ENCODE data around the gene CD40LG.

The CD40LG gene

DNA sequence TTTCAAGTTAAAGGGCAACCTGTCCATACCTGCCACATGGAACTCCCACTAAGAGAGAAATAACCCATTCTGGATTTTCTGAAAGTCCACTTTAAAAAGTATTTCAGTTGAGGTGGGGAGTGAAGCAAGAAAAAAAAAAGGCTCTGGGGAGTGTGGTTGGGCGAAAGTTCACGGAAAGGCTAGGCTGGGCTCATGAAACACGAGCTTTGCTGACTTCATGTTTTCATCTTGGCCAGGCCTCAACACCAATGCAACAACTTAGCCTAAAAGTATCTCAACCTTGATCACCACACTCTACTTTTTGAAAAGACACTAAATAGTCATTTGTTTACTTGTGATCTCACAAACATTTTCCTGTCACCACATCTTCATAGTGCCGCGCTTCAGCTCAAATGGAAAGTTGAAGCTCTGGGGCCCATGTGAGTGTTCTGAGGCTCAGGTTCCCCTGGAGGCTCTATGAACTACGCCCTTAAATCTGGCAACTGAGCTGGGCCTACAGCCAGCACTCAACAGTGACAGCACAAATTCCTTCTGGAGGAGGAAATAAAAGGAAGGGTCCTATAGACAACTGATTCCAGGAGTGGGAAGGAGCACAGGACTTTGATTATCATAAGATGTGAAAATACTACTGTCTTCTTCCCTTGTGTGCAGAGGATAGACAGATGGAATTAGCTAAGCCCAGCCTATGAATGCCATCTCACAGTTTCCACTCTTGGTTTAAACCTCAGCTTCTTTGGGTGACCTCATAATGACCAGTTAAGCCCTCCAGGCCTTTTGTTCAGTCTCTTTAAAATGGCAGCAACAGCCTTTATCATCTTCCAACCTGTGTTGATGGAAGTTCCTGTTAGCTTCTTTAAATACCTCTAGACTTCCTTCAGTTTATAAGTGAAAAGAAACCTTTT is 5.1 kb downstream of the CD40LG start:
- peak in 1 of 2 experiments; percentile 45 for DNase-seq

DNA sequence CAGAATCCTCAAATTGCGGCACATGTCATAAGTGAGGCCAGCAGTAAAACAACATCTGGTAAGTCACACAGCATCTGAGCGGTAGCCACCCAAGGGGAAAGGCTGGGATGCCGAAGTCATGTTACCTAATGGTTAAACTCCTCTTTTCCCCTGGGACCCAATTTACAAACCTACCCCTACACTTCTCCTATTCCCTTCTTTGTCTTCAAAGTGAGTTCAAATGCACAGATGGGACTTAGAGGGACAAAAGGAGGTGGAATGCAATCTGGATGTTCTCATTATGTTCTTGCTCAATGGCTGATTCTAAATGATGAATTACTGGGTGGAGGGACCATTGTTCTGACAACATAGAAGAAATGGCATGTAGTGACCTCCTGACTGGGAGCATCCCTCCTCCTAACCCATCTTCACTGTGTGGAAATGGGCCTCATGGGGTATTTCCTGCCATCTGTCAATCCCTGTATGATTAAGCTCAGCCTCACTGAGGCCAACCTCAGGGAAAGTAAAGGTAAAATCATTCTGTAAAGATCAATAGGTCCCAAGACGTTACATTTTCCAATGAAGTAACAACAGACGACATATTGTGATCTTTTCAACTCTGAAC is 8.5 kb downstream of the CD40LG start:
- DNase-seq = no peak

DNA sequence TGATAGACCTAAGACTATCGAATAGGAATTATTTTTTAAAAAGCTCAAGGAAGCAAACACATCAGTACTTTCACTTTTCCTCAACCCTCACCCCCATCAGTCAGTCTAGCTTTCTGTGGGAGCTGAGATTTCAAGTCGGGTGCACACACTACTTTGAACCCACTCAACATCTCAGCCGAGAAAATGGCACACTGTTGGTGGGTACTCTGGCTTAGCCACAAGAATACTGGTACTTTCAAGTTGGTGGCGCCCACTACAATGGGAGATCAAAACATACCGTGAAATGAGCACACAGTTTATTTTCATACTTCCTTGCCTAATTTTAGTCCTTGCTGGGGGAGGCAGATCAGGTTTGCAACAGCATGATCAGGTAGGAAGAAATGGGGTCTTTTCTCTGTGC is 10.2 kb downstream of the CD40LG start:
- DNase-seq = no peak

DNA sequence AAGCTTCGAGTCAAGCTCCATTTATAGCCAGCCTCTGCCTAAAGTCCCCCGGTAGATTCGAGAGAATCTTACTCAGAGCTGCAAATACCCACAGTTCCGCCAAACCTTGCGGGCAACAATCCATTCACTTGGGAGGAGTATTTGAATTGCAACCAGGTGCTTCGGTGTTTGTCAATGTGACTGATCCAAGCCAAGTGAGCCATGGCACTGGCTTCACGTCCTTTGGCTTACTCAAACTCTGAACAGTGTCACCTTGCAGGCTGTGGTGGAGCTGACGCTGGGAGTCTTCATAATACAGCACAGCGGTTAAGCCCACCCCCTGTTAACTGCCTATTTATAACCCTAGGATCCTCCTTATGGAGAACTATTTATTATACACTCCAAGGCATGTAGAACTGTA is 11.2 kb downstream of the CD40LG start:
- DNase-seq = peak in 1 of 2 experiments; percentile 46

DNA sequence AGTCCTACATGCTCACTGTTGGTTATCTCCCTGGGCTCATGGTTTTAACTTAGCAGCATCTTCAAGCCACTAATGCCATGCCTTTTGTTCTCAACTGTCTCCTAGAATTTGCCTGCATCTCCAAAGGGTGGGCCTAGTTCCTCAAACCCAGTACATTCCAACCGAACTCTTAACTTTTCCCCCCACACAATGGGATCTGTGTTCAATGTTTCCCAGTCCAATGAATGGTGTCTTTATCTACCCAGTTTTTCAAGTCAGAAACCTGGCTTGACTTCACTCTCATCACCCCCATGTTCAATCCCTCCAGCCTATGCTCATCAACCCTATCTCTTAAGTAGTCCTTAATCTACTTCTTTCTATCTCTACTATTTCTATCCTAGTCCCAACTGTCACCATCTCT is 12.9 kb downstream of the CD40LG start:
- DNase-seq = no peak

DNA sequence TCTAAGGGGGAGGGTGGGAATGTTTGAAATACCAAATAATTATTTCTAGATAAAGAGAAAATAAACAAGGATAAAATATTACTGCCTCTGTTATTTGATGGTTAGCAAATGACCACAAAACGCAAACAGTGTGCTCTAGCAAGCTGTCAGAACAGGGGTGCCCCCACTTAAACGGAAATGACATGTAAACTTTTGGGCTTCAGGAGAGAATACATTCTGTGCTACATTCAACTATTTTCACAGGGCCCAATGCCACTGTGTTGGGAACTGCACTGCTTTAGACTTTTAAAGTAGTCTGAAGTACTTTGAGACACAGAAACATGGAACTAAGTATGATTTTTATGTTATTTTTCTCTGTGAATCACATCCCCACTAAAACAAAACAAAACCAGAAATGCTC is 14.1 kb downstream of the CD40LG start:
- DNase-seq = no peak

DNA sequence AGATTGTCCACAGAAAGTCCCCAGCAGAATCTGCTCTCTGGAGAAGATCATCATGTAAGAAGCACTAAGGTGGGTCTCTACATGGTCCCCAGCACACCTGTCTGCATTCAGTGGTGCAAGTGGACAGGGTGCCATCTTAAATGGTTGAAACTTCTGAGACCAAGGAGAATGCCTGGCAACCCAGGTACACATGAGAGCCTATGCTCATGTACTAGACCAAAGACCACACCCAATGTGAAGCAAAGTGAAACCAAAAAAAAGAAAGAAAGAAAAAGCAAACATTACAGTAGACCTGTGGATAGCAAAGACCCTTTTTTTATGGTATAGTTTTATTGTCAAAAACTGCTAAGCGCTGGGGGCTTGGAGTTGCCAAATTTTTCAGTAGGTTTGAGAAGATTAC is 15.0 kb downstream of the CD40LG start:
- DNase-seq = no peak

DNA sequence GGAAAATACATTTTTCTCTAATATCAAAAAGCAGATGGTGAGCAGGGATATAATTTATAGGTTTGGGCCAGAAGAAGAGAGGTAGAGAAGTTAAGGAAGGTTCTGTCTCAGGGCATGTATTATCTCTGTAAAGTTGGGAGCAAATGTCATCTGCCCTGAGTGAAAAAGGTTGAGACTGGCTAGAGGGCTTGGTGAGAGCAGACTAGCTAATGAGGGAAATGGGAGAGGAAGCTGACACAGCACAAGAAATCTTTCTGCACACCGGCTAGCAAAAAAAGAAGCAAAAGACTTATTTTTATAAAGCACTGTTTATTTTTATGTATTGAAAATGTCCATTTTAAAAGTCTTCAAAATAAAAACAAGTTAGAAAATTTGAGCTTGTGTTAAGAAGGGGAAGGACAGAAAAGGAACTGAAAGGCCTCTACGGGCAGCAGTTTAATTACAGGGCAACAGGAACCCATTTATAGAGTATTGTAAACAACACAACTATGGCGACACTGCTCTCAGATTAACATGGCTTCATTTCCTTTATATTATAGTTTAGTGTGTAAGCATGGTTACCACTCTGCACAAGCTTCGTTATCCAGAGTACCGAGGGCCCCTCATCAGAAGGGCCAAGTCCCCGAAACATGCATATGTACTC is 17.4 kb downstream of the CD40LG start:
- no peak for DNase-seq

DNA sequence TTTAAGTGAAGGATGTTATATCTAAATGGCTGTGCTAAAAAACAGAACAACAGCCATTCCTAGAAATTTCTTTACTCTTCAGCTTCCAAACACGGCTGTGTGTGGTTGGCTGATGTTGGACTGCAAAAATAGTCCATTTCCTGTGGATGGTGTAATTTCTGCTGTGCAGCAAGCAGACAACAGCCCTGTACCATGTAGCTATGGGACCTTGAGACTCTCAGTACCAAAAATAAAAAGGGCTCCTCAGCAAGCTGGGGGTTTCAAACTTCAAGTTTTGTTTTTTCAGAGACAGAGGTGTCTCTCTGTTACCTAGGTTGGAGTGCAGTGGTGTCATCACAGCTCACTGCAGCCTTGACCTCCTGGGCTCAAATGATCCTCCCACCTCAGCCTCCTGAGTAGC is 18.1 kb downstream of the CD40LG start:
- no peak for DNase-seq

DNA sequence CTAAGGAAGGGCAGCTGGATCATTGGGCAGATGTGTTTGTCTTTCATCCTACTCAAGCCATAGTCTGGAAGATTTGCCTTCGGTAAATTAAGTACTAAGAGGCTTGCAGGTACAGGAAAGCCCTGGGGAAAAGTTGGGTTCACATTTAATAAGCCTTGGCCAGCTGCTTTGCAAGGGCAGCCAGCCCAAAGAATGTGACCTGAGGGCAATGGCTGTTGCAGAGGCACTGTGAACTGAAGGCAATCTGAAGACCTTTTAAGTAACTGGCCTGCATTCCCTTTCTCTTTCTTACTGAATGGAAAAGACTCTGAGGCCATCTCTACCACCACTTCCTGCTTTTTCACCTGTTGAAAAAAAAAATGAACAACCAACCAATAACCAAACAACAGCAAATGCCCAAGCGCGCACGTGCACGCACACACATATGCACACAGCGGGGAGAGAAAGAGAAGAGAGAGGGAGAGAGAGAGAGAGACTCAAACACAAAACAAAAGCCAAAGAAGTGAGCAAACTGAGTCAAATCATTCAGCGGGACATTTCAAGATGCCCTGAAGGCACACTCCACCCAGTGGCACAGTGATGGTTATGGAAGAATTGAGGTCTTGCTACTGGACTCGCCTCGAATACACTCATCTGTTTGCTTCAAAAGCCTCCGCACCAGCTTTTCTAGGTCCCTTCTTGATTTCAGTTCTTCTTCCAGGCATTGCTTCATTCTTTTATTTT is 19.6 kb downstream of the CD40LG start:
- DNase-seq = peak in 1 of 2 experiments; percentile 55

DNA sequence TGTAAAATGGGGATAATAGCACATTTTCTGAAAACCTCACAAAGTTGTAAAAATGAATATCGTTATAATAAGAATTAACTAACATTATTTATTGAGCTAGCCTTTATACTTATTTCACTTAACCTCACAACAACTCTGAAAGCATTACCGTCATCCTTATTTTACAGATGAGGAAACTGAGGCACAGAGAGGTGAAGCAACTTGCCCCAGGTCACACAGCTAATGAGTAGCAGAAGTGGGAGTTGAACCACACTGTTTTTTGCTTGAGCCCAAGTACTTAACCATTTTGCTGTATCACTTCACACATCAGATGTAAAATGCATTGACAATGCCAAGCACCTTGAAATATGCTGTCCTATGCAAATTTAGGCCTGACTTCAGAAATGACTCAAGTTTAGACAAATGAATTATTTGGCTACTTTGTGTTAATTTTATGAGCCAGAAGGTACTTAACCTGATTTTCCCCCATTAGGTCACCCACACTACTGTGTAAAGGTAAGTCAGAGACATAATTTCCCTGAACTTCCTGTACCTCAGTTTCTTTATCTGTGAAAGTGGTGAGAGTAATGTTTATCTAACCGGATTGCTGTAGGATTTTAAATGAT is 23.1 kb downstream of the CD40LG start:
- no peak for DNase-seq

DNA sequence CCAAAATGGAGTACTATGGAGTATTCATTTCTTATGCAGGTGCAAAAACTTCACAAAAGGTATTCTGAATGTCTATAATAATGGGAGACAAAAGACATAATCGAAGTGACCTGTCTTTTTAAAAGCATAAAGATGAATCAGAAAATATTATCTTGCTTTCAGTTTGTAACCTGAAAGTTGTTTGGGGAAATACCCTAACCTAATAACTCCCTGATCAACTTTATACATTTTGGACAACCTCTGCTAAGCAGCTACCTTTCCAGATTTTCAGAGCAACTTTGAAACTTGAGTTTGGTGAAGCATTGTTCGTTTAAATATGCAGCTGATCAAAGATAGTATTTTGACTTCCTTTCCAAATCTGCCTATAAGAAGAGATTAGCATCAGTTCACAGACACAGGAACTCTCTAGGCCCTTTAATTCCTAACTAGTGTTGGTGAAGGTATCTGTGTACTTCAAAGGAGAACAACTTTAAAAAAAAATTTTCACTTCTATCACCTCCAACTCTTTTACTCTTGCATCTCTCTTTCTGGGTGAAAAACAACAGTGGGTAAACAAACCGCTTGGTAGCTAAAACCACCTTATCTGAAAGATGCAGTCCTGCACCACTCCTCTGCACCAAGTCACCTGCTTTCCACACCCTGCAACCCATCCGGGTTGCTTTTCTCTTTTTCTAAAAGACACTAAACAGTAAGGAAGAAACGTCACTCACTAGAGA is 26.5 kb downstream of the CD40LG start:
- no peak for DNase-seq

DNA sequence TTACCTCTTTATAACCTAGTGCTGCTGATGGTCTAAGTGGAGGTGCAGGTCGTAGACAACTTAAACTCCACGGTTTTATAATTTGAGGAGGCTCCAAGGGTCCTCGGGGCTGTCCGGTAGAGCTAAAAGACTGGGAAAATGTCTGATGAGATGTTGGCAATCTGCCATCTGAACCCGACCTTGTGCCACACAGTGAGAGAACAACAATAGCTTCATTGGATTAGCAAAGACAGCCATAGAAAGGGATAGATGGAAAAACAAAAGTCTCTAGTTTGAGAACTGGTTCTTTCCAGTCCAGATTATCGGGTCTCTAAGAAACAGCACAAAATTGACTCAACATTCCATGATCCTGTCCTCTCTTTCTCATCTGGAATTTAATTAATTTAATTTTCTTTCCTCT is 31.6 kb downstream of the CD40LG start:
- DNase-seq = no peak

DNA sequence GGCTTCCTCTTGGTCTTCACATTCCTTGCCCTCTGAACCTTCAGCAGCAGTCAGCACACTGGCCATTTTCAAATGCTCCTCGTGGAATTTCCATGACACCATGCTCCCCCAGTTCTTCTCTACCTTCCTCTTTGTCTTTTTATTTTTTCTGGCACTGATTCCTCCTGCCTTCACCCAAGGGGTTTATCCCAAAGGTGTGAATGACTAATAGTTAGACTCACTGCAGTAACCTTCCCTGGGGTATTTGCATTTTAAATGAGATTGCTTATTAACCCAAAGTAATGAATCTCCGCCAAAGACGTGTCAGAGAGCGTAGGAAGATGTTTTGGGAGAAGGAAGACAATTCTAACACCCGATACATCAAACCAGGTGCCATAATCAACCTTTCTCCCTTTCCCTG is 36.2 kb downstream of the CD40LG start:
- DNase-seq = no peak

DNA sequence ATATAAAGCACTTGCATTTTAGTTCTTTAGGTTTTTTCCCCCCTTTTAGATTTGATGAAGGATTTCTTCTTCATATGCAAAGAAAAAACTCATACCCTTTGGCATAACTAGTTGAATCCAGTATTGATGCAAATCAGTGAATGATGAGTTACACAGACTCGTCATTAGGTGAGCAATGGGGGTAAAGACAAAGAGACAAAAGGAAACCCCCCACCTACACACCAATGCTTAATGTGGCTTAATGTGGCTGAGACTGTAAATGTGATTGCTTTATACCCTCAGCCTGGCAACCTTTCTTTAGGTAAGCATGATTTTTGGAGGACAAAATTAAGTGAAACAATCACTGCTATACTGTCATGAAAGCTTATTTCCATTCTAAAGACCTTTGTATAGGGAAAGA is 39.5 kb downstream of the CD40LG start:
- no peak for DNase-seq

DNA sequence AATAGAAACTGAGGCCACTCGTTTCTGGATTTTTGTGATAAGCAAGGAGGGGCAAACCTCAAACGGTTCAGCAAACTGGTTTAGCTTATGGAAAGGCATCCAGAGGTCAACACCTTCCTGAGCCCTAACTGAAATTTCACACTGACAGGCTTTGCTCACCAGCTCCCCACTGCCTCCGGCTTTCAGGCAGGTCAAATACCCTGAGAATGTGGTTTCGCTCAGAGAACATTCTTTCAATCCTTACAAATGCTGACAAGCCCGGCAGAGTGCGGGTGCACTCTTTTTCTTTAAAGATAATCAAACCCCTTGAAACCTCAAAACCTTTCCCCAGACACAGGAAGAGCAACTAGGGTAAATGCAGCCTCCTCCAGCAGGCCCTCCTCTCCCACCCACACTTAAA is 41.5 kb downstream of the CD40LG start:
- DNase-seq = no peak

DNA sequence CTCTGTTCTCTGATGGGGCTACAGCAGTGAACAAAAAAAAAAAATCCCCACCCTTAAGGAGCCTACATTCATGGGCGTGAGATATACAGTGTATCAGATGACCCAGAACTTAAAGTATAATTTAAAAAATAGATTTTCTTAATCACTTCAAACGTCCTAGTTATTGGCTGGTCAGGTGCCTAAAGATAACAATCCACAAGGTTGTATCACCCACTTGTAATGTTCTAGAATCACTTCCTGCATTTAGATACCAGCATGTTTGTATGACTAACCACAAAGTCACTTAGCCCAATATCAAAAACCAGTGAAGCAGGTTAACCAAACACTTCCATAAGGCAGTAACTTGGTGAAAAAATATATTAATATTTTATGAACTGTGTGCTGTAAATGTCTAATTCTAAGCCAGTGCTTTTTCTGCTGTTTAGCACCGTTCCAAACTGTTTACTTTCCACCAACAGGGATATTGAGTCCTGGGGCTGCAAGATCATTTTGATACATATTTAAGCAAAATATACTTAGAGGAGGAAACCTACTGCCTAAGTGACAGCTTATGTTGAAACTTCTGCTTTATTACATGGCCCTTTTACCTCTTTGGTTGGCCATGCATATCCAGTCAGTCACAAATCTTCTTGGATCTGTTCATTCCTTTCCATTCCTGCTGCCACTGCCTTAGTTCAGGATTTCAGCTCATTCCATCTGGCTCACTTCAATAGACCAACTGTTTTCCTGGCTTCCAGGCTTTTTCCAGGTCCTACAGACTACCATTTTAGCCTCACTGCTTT is 43.3 kb downstream of the CD40LG start:
- DNase-seq = no peak

DNA sequence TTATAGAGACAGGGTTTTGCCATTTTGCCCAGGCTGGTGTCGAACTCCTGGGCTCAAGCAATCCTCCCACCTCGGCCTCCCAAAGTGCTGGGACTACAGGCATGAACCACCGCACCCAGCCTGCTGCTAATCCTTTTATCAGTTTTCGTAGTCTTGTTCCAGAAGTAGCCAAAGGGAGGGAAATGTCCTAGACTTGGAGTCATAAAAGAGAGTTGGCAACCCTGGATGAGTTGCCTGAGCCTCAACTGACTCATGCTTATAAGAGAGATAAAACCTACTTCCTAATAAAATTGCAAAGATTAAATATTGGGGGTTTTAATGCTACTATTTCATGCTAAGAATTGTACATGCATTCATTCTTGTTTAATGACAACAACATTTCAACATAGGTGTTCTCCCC is 44.3 kb downstream of the CD40LG start:
- DNase-seq = no peak

DNA sequence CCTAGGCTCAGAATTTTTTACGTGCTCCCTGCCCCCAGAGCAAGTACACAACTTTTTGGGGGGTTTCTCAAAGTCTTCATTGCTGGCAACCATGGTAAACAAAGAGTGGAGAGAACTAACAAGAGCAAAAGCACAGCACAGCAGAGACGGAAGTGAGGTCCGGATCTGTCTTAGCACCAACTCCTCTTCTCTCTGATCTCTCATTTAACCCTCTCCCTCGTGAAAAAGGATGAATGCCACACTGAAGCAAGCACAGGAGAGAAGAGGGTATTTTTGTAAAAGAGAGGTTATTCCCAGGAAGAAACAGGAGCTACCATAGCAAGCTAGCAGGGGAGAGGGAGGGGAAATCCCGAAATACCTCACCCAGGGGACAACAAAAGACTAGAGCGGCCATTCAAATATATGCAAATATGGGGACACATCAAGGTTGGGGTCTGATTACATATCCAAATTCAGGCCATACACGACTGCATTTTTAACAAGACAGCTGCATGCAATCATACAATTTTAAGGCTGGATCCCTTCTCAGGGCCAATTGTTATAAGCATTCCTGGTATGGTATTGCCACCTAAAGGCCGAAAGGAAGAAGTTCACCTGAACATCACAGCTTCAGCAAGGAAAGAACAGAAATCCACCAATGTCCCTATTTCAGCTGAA is 46.6 kb downstream of the CD40LG start:
- DNase-seq = no peak

DNA sequence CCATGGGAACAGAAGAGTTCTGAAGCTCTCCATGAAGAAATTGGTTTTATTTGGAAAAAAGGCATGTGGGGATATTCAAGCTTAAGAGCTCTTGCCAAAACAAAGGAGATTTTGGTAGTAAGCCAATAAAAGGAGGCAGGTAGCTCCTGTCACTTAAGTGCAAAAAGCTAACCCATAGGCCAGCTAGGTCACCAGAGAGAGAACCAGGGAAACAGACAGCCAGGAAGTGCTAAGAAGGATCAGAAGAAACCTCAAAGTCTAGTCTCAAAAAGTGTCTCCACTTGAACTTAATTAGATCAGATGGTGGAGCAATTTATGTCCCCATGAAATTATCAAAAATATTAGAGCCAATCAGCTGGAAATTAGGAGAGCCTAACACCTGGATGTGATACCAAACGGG is 49.2 kb downstream of the CD40LG start:
- DNase-seq = no peak

DNA sequence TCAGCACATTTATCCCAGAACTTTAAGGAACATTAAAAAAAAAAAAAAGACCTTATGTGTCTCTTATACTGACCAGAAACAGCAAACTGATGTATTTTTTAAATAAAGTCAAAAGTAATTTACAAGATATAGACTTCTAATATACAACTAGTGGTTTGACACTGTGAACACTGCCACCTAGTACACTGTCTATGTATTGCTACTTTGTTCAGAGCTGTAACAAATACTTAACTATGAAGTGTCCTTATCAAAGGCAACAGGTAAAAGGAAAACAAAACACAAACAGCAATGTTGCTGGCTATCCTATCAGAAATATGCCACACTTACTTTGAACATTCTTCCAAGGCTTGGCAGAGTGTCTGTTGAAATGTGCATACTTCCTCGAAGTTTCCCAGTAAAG is 60.4 kb downstream of the CD40LG start:
- no peak for DNase-seq
